K562 treated with DMSO at 1 percent for 4 hours (cell line): ENCODE results near the gene CABLES1. TPM values are rescaled to one million over a fixed set of nuclear protein-coding genes. Genes with fewer than 3 reads are reported as not detected.

ENCODE experiments used
- total RNA-seq: library from RNA; unstranded; fragments of 300-600 nt; gene quantifications from 2 replicates; pipeline ENCODE4 v1.2.3, GENCODE V29; 2022; ENCODE audit not compliant: insufficient read depth

CABLES1 gene, protein sequence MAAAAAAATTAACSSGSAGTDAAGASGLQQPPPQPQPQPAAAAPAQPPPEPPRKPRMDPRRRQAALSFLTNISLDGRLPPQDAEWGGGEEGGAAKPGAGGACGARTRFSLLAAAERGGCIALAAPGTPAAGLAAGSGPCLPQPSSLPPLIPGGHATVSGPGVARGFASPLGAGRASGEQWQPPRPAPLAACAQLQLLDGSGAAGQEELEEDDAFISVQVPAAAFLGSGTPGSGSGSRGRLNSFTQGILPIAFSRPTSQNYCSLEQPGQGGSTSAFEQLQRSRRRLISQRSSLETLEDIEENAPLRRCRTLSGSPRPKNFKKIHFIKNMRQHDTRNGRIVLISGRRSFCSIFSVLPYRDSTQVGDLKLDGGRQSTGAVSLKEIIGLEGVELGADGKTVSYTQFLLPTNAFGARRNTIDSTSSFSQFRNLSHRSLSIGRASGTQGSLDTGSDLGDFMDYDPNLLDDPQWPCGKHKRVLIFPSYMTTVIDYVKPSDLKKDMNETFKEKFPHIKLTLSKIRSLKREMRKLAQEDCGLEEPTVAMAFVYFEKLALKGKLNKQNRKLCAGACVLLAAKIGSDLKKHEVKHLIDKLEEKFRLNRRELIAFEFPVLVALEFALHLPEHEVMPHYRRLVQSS
- not detected in 2 replicates for total RNA-seq

DNA sequence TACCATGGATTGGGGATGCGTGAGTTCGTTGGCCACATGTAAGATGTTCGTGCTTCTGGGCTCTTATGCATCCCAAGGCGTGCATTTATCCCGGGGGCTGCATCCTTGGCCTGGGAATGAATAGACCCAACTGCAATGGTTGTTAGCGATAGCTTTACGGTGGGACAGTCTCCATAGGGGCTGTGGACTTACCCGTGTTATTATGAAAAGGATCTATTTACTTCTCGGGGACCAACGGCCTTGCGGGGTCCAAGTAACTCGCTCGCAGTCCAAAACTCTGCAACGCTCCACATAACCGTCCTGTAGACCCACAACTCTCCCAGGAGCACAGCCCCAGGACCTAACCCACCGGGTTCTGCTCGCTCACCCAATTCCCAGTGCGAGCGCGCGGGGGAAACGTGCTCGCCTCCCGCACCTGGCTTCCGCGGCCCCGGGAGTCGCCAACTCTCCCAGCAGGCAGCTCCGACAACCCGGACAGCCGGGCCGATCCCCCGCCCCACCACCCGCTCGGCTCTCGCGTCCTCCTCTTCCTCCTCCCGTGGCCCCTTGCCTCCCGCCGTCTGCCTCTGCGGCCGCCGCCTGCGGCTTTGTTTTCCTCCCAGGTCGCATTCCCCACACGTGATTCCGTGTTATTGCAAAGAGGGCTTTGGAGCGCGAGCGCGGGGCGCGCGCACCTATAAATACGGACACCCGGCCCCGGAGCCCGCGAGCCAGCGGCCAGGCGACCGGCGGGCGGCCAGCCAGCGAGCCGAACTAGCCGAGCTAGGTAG is at the start of gene CABLES1:
Gene CABLES1, plus strand, starts transcription at position 706 of the 770 bp plus-strand sequence. CDS start 278 bp downstream, outside the sequence.

Other genes with a start within 250 kb of the CABLES1 start
- 20.7 and 23.5 TPM in 2 replicates for gene RBBP8, start 202.2 kb upstream of the CABLES1 start, total RNA-seq